ENCODE data around the gene CST9.

The CST9 gene

GRCh38 chr20:23603321-23603720, 2.4 kb downstream of the CST9 start:
- no peak for DNase-seq
- TF ChIP-seq, protein P1, sequence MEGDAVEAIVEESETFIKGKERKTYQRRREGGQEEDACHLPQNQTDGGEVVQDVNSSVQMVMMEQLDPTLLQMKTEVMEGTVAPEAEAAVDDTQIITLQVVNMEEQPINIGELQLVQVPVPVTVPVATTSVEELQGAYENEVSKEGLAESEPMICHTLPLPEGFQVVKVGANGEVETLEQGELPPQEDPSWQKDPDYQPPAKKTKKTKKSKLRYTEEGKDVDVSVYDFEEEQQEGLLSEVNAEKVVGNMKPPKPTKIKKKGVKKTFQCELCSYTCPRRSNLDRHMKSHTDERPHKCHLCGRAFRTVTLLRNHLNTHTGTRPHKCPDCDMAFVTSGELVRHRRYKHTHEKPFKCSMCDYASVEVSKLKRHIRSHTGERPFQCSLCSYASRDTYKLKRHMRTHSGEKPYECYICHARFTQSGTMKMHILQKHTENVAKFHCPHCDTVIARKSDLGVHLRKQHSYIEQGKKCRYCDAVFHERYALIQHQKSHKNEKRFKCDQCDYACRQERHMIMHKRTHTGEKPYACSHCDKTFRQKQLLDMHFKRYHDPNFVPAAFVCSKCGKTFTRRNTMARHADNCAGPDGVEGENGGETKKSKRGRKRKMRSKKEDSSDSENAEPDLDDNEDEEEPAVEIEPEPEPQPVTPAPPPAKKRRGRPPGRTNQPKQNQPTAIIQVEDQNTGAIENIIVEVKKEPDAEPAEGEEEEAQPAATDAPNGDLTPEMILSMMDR (IDR thresholded peaks at IDR 0.05): no peak
- Histone ChIP-seq H3K36me3 (no peaks in the 10 kb centered on the region), H3K4me1 (peaks cover 0 to 7% (median 0%) of the 10 kb centered on the region in 4 donors), H3K9me3 (no peaks in the 10 kb centered on the region), H3K4me3 (no peak overlapping the region), H3K27me3 (peaks cover 0 to 8% of the 10 kb centered on the region in 2 donors), H3K27ac (no peak overlapping the region)
- intact Hi-C loops (cut with DNase I; ENCODE audit: low total_unique reads): loop anchor here (10.0 kb wide), 2 partner anchors 159 to 259 kb away; no protein-coding TSS in a partner anchor

GRCh38 chr20:23602699-23603098, 3.0 kb downstream of the CST9 start:
- Histone ChIP-seq H3K4me3 (no peak overlapping the region), H3K4me1 (peaks cover 0 to 7% (median 0%) of the 10 kb centered on the region in 4 donors), H3K27me3 (peaks cover 0 to 8% of the 10 kb centered on the region in 2 donors), H3K9me3 (no peaks in the 10 kb centered on the region), H3K36me3 (no peaks in the 10 kb centered on the region), H3K27ac (no peak overlapping the region)
- TF ChIP-seq, protein P1 (IDR thresholded peaks at IDR 0.05): no peak
- no peak for DNase-seq
- intact Hi-C loops (cut with DNase I; ENCODE audit: low total_unique reads): loop anchor here (10.0 kb wide), 2 partner anchors 158 to 258 kb away; no protein-coding TSS in a partner anchor

DNA sequence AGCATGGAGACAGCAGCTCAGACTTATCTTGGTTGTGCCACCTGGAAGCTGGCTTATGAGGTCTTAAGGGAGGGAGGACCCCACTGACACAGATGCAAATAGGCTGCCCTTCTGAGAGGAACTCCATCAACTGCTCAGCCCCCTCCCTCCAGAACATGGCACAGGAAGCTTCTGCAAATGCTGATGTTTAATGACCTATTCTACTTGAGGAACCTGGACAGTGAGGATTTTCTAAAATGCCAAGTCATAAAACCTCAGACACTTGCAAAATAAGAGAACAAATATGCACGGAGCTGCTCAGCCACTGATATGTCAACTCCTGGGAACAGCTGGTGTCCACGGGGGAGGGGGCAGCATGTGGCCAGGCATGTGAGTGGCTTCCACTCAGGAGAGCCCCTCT, 3.5 kb downstream of the CST9 start:
- no peak overlapping the region for H3K4me3 ChIP-seq
- intact Hi-C loops (cut with DNase I; ENCODE audit: low total_unique reads): loop anchor here (10.0 kb wide), 2 partner anchors 157 to 257 kb away; no protein-coding TSS in a partner anchor
- peaks cover 0 to 8% of the 10 kb centered on the region in 2 donors for H3K27me3 ChIP-seq
- no peaks in the 10 kb centered on the region for H3K36me3 ChIP-seq
- no peak for DNase-seq
- peaks cover 0 to 7% (median 0%) of the 10 kb centered on the region in 4 donors for H3K4me1 ChIP-seq
- no peak overlapping the region for H3K27ac ChIP-seq
- TF ChIP-seq, protein P1 (IDR thresholded peaks at IDR 0.05): no peak
- no peaks in the 10 kb centered on the region for H3K9me3 ChIP-seq

GRCh38 chr20:23601715-23602114, 4.0 kb downstream of the CST9 start:
- intact Hi-C loops (cut with DNase I; ENCODE audit: low total_unique reads): loop anchor here (10.0 kb wide), 2 partner anchors 157 to 257 kb away; no protein-coding TSS in a partner anchor
- no peaks in the 10 kb centered on the region for H3K36me3 ChIP-seq
- H3K9me3 ChIP-seq: no peaks in the 10 kb centered on the region
- peaks cover 0 to 8% of the 10 kb centered on the region in 2 donors for H3K27me3 ChIP-seq
- H3K27ac ChIP-seq: no peak overlapping the region
- peaks cover 0 to 4% (median 0%) of the 10 kb centered on the region in 4 donors for H3K4me1 ChIP-seq
- TF ChIP-seq, protein P1 (IDR thresholded peaks at IDR 0.05): no peak
- H3K4me3 ChIP-seq: no peak overlapping the region
- no peak for DNase-seq

GRCh38 chr20:23598481-23598880, 7.2 kb downstream of the CST9 start:
- H3K36me3 ChIP-seq: no peaks in the 10 kb centered on the region
- no peak overlapping the region for H3K4me3 ChIP-seq
- H3K4me1 ChIP-seq: no peaks in the 10 kb centered on the region
- no peaks in the 10 kb centered on the region for H3K9me3 ChIP-seq
- DNase-seq: no peak
- H3K27ac ChIP-seq: no peak overlapping the region
- H3K27me3 ChIP-seq: no peaks in the 10 kb centered on the region
- TF ChIP-seq, protein P1 (IDR thresholded peaks at IDR 0.05): no peak
- intact Hi-C loops (cut with DNase I; ENCODE audit: low total_unique reads): no loop called here

All from tibial artery (tissue), 4 donors.